Fibroblast of villous mesenchyme (primary cell): ENCODE measurements around the gene VGF. TPM values are rescaled to one million over a fixed set of nuclear protein-coding genes. Genes with fewer than 3 reads are reported as not detected.

Experiments used
- DNase-seq: peaks from one replicate; pipeline ENCODE4 v3.0.0-alpha.2; 2010; ENCODE audit warnings: low read depth
- H3K4me3 ChIP-seq: 2 replicates; pipeline ENCODE4 v1.5.1; 2011; ENCODE audit warnings: low read depth, mild to moderate bottlenecking, low read length
- CTCF ChIP-seq: IDR thresholded peaks from 2 replicates; pipeline ENCODE4 v1.5.1; 2012; ENCODE audit warnings: low read depth, mild to moderate bottlenecking, low read length; ENCODE audit not compliant: insufficient read depth
- total RNA-seq: library from RNA; depleted of rRNA; stranded (reverse); fragments of >200 nt; gene quantifications from 2 replicates; pipeline ENCODE4 v1.2.3, GENCODE V29; 2012

VGF gene
- total RNA-seq, 1 donor, result under 0.01 TPM

- no peak overlapping the region for H3K4me3 ChIP-seq
- DNase-seq, result no peak
- no peak for TF ChIP-seq CTCF
Measured at GRCh38 chr7:101175664-101176063, 10.3 kb upstream of the VGF start.

GRCh38 chr7:101174322-101174854 lies 9.0 kb upstream of the VGF start:
- no peak for DNase-seq
- TF ChIP-seq CTCF, result no peak
- no peak overlapping the region for H3K4me3 ChIP-seq

- H3K4me3 ChIP-seq, result no peak overlapping the region
- TF ChIP-seq CTCF, result no peak
- DNase-seq, result no peak
Measured at GRCh38 chr7:101173752-101174244, 8.4 kb upstream of the VGF start.

- TF ChIP-seq CTCF, result no peak
- H3K4me3 ChIP-seq, result peak overlapping the region; percentile 12
- peak; percentile 57 for DNase-seq
Measured at GRCh38 chr7:101172854-101173751, 7.7 kb upstream of the VGF start.

- H3K4me3 ChIP-seq, result no peak overlapping the region
- TF ChIP-seq CTCF, result peak; percentile 5
- DNase-seq, result no peak
Measured at GRCh38 chr7:101172005-101172853, 6.9 kb upstream of the VGF start.

- H3K4me3 ChIP-seq, result no peak overlapping the region
- no peak for DNase-seq
- TF ChIP-seq CTCF, result peak; percentile 43
Measured at GRCh38 chr7:101171442-101171837, 6.1 kb upstream of the VGF start.
